Tibial nerve (tissue), 3 donors: ENCODE measurements around the gene CADPS.

Experiments
- CTCF ChIP-seq, 5 experiments: fragments of 200-600 bp in 3 of 5; fragments of 450-650 bp in 2 of 5; sonication (generic) in 3 of 5; IDR thresholded peaks; one replicate each; pipeline ENCODE4 v1.5.1; 2016 to 2019; ENCODE audit warnings: antibody characterized with exemption in 5 of 5, mild to moderate bottlenecking in 3 of 5, moderate library complexity in 2 of 5
- POLR2A ChIP-seq, 2 donors: fragments of 450-650 bp; IDR thresholded peaks; one replicate each; pipeline ENCODE4 v1.6.1; 2017; ENCODE audit warnings: antibody characterized with exemption in 2 of 2, mild to moderate bottlenecking in 2 of 2, moderate library complexity in 2 of 2

GRCh38 chr3:62892045-62892444 lies 16.8 kb upstream of the CADPS start:
- TF ChIP-seq CTCF (IDR thresholded peaks at IDR 0.05) = no peak
- no peak for TF ChIP-seq POLR2A (IDR thresholded peaks at IDR 0.05)
